Calu3 (cell line): ENCODE measurements around the gene LRPAP1. TPM values are rescaled to one million over a fixed set of nuclear protein-coding genes. Genes with fewer than 3 reads are reported as not detected.

Experiments used
- BruUV-seq: library from RNA; stranded (reverse); fragments of 400-500 nt; replicated peaks from 2 replicates; lab custom pipeline; 2021; lab: Mats Ljungman, UMichigan
- CTCF ChIA-PET: fragments of 300-600 bp; sonication (Branson Sonifier 250); formaldehyde crosslinking; loops from one replicate; lab custom pipeline; 2022; ENCODE audit warnings: antibody characterized with exemption; lab: Charles Lee
- DNase-seq: peaks from one replicate; pipeline ENCODE4 v3.0.0; 2022
- H3K27ac Mint-ChIP-seq: one replicate; pipeline ENCODE4 v1.8.0; 2022; ENCODE audit warnings: mixed read lengths; ENCODE audit not compliant: unreplicated experiment
- H3K27me3 Mint-ChIP-seq: one replicate; pipeline ENCODE4 v1.8.0; 2022; ENCODE audit warnings: mixed read lengths; ENCODE audit not compliant: unreplicated experiment
- H3K36me3 Mint-ChIP-seq: one replicate; pipeline ENCODE4 v1.8.0; 2022; ENCODE audit warnings: mild to moderate bottlenecking, moderate library complexity, mixed read lengths; ENCODE audit not compliant: insufficient read depth, unreplicated experiment
- H3K4me1 Mint-ChIP-seq: one replicate; pipeline ENCODE4 v1.8.0; 2022; ENCODE audit warnings: mild to moderate bottlenecking, low read depth, mixed read lengths; ENCODE audit not compliant: unreplicated experiment
- H3K4me3 Mint-ChIP-seq: one replicate; pipeline ENCODE4 v1.8.0; 2022; ENCODE audit warnings: mild to moderate bottlenecking, low read depth, moderate library complexity, mixed read lengths; ENCODE audit not compliant: unreplicated experiment
- H3K9me3 Mint-ChIP-seq: one replicate; pipeline ENCODE4 v1.8.0; 2022; ENCODE audit warnings: low read depth, mixed read lengths; ENCODE audit not compliant: unreplicated experiment
- CTCF ChIP-seq: fragments of 200-600 bp; IDR thresholded peaks from one replicate; pipeline ENCODE4 v1.8.0; 2022; ENCODE audit warnings: antibody characterized with exemption; ENCODE audit not compliant: unreplicated experiment
- intact Hi-C: fragments of 100-400 bp; cut with micrococcal nuclease; formaldehyde crosslinking; loops from one replicate; pipeline ENCODE4 v1.10.0; 2022; ENCODE audit not compliant: unreplicated experiment
- total RNA-seq: library from RNA; stranded (reverse); gene quantifications from 2 replicates; pipeline ENCODE4 v1.2.3, GENCODE V29; 2022

Gene LRPAP1
- total RNA-seq, 1 experiment from 2014 or later, result 88.5 TPM

- BruUV-seq, result no TSS peak
Observed at GRCh38 chr4:3468804-3469203, 63.4 kb downstream of the LRPAP1 start.

GRCh38 chr4:3468154-3468553, 64.1 kb downstream of the LRPAP1 start:
- peaks cover 9% of the 10 kb centered on the region for H3K4me1 Mint-ChIP-seq
- DNase-seq, result no peak
- no peak overlapping the region for H3K4me3 Mint-ChIP-seq
- intact Hi-C loops, result no loop called here
- BruUV-seq, result no TSS peak
- H3K36me3 Mint-ChIP-seq, result no peaks in the 10 kb centered on the region
- no peak for TF ChIP-seq CTCF
- H3K27me3 Mint-ChIP-seq, result no peaks in the 10 kb centered on the region
- no peak overlapping the region for H3K27ac Mint-ChIP-seq
- H3K9me3 Mint-ChIP-seq, result no peaks in the 10 kb centered on the region
- CTCF ChIA-PET, result no interaction called here

More at GRCh38 chr4:3468804-3469203, 63.4 kb downstream of the LRPAP1 start:
- DNase-seq, result no peak
- intact Hi-C loops, result no loop called here
- H3K36me3 Mint-ChIP-seq, result no peaks in the 10 kb centered on the region
- H3K4me1 Mint-ChIP-seq, result peaks cover 9% of the 10 kb centered on the region
- no peak for TF ChIP-seq CTCF
- CTCF ChIA-PET, result no interaction called here
- H3K4me3 Mint-ChIP-seq, result no peak overlapping the region
- H3K9me3 Mint-ChIP-seq, result no peaks in the 10 kb centered on the region
- H3K27me3 Mint-ChIP-seq, result no peaks in the 10 kb centered on the region
- H3K27ac Mint-ChIP-seq, result no peak overlapping the region

GRCh38 chr4:3467601-3468031, 64.6 kb downstream of the LRPAP1 start:
- Mint-ChIP-seq H3K27me3 (no peaks in the 10 kb centered on the region), H3K4me1 (peaks cover 9% of the 10 kb centered on the region), H3K9me3 (no peaks in the 10 kb centered on the region), H3K27ac (no peak overlapping the region), H3K36me3 (peaks cover 1% of the 10 kb centered on the region), H3K4me3 (no peak overlapping the region)
- no peak for DNase-seq
- BruUV-seq, result no TSS peak
- CTCF ChIA-PET, result no interaction called here
- no peak for TF ChIP-seq CTCF
- intact Hi-C loops, result no loop called here

GRCh38 chr4:3466691-3467600, 65.3 kb downstream of the LRPAP1 start:
- Mint-ChIP-seq H3K4me1 (peaks cover 9% of the 10 kb centered on the region), H3K27me3 (no peaks in the 10 kb centered on the region), H3K27ac (no peak overlapping the region), H3K4me3 (no peak overlapping the region), H3K36me3 (peaks cover 8% of the 10 kb centered on the region), H3K9me3 (no peaks in the 10 kb centered on the region)
- CTCF ChIA-PET, result no interaction called here
- BruUV-seq, result no TSS peak
- intact Hi-C loops, result no loop called here
- TF ChIP-seq CTCF, result no peak
- no peak for DNase-seq
